ENCODE results near the gene ST3GAL3.

Gene ST3GAL3

DNA sequence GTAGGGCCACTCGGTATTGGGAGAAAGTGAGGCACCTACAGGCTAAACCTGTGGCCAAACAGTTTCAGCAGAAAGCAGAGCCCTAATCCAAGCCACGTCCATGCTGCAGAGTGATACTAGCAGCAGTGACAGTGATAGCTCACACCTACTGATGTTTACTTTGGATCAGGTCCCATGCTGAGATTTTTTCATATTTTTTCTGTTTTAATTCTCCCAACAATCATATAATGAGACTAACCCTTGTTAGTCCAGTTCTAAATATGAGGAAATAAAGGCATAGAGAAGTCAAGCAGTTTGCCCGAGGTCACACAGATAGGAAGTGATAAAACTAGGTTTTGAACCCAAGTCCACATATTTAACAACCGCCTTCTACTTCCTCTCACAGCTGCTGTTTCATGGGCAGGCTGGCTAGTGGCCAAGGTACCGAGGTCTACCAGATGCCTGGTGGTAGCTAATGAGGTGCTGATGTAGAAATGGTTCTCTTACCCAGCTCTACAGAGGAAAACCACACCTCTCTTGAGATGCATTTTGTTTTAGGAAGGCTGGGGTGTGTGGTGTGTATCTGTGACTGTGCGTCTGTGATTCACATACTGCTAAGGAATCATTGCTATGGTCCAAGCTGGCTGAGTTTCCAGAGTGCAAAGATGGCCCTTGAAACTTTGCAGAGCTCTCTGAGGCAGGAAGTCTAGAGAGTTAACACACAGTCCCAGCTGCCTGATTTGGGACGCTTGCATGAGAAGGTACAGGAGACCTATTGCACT lies 146.0 kb downstream of the ST3GAL3 start:
- no peak for DNase-seq

GRCh38 chr1:43854473-43854872 lies 147.1 kb downstream of the ST3GAL3 start:
- DNase-seq: no peak

DNA sequence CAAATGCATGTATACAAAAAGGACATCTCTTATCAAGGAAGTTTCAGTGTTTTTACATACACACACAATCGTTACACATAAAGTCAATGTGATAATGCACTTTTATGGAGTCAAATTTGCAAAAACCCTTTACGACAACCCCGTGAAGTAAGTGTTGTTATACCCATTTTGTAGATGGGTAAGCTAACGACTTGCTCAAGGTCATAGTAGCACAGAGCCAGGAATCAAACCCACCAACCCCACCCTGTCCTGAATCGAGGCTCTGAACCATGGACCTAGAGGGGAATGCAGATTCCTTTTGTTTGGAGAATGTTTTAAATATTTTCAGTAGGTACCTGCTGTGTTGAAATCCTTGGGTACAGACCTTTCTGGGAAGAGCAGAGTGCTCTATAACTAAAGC lies 148.9 kb downstream of the ST3GAL3 start:
- no peak for DNase-seq

GRCh38 chr1:43857163-43857562 lies 149.8 kb downstream of the ST3GAL3 start:
- no peak for DNase-seq

DNA sequence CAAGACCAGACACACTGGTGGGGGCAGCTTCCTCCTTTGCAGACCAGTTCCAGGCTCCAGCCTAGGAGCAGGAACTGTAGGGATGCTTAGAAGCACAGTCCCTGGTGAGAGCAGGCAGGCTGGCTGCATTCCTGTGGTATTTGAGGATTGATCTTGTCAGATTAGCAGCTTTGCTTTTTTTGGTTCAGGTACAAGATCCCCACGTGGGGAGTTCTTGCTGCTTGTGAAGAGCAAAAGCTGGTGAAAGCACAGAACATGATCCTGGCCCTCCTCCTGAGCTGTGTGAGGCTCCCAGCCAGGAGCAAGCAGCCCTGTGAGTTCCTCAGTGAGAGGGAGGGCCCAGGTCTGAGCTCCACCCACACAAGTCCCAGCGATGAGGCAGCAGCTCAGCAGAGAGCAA lies 151.0 kb downstream of the ST3GAL3 start:
- no peak for DNase-seq

- DNase-seq: no peak
These were observed 154.0 kb downstream of the ST3GAL3 start for GRCh38 chr1:43861337-43861736.

GRCh38 chr1:43861988-43862735 lies 154.8 kb downstream of the ST3GAL3 start:
- DNase-seq: no peak

DNA sequence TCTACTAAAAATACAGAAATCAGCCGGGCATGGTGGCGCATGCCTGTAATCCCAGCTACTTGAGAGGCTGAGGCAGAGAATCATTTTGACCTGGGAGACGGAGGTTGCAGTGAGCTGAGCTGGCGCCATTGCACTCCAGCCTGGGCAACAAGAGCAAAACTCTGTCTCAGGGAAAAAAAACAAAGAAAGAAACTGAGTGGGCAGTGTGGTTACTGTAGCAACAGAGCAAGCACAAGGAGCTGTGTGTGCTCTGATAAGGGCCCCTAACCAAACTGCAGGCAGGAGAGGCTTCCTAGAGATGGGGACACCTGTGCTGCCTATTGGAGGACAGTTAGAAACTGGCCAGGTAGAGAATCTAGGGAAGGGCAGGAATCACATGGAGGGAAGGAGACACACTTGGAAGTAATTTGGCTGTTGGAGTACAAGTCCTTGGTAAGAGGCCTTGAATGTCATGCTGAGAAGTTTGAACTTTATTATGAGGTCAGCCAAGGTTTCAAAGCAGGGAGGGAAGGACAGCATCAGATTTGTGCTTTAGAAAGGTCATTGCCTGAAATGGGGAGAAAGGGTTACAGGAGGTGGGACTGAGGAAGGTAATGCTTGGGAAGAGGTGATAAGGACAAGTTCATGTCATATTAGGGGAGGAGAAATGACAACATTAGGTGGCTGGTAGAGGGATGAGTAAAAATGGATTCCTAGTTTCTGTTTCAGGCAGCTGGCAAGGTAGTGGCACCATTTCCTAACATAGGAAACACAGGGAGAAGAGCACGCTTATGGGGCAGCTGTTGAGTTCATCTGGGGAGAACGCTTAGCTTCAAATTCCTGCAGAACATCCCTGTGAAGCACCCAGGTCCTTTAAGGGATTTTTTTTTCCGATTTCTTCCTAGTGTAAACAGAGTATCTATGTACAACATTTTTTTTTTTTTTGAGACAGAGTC lies 157.0 kb downstream of the ST3GAL3 start:
- no peak for DNase-seq

DNA sequence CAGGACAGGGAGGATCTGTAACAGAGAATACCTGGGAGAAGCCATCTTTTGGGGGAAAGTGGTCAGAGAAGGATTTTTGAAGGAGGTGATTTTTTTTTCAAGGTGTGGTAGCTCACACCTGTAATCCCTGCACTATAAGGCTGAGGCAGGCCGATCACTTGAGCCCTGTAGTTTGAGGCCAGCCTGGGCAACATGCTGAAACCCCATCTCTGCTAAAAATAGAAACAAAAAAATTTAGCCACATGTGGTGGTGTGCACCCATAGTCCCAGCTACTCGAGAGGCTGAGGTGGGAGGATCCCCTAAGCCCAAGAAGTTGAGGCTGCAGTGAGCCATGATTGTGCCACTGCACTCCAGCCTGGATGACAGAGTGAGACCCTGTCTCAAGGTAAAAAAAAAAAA lies 158.9 kb downstream of the ST3GAL3 start:
- DNase-seq: no peak

- DNase-seq: no peak
These were observed 160.8 kb downstream of the ST3GAL3 start for GRCh38 chr1:43867976-43868740.

GRCh38 chr1:43868741-43869067 lies 161.4 kb downstream of the ST3GAL3 start:
- no peak for DNase-seq

DNA sequence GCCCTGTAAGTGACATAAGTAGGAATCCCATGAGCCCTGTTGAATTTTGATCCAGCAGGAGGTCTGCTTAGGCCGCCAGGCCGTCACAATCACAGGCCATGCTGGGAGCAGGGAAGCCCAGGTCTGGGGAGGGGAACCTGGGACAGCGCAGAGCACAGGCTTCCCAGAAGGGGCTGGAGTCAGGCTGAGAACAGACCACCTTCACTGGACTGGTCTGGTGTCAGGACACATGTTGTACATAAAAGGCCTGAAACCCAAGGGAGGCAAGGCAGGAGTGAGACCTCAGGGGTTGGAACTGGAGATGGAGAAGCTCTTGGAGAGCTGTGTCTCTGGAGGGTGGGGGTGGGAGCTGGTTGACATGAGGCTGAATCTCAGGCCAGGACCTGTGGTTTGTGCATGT lies 163.0 kb downstream of the ST3GAL3 start:
- DNase-seq: no peak

DNA sequence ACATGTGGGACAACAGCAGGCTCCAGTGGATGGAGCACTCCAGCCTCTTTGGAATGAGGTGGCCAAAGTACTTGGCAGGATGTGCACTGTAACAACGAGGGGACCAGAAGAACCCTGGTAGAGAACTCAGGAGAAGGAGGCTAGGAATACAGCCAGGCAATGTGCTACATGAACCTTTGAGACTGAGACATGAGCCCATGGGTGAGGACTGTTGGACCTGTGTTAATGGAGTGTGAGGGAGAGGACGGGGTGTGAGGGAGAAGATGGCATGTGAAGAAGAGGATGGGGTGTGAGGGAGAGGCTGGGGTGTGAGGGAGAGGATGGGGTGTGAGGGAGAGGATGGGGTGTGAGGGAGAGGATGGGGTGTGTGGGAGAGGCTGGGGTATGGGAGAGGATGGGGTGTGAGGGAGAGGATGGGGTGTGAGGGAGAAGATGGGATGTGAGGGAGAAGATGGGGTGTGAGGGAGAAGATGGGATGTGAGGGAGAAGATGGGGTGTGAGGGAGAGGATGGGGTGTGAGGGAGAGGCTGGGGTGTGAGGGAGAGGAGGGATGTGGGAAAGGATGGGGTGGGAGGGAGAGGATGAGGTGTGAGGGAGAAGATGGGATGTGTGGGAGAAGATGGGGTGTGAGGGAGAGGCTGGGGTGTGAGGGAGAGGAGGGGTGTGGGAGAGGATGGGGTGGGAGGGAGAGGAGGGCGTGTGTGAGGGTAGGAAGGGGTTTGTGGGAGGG lies 164.0 kb downstream of the ST3GAL3 start:
- no peak for DNase-seq

GRCh38 chr1:43872280-43872679 lies 164.9 kb downstream of the ST3GAL3 start:
- no peak for DNase-seq

GRCh38 chr1:43873851-43874250 lies 166.5 kb downstream of the ST3GAL3 start:
- no peak for DNase-seq

DNA sequence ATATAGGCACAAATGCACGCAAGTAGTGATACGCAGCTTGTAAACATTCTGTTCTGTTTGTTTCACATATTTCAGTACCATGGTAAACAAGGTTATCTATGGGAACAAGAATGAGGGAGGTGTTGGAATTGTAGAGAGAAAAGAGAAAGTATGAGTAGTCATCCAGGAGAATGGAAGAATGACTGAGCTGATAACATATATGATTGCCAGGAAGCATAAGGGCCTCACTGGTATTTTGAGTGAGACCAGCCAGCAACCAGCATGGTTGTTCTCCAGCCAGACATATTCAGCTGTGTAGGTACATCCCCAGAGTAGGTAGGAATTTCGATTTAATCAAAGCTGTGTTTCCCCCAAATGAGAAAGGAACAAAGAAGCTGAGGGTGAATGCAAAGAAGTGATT lies 167.4 kb downstream of the ST3GAL3 start:
- DNase-seq: no peak

- no peak for DNase-seq
These were observed 168.0 kb downstream of the ST3GAL3 start for GRCh38 chr1:43875331-43875730.

- no peak for DNase-seq
These were observed 169.8 kb downstream of the ST3GAL3 start for GRCh38 chr1:43877101-43877500.

DNA sequence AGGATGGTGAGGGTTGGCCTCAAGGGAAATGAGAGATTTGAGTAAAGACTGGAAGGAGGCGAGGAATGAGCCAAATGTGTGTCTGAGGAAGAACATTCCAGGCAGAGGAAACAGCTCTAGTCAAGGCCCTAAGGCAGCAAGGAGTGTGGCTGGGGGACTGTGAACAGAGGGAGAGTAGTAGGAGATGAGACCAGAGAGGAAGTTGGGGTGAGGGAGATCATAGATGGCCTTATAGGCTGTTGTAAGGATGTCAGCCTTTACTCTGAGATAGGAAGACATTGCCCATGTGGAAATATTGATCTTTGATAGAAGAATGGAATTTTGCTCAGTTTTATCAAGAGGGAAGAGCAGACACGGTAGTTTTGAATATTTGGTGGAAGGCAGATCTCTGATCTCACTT lies 171.1 kb downstream of the ST3GAL3 start:
- no peak for DNase-seq

DNA sequence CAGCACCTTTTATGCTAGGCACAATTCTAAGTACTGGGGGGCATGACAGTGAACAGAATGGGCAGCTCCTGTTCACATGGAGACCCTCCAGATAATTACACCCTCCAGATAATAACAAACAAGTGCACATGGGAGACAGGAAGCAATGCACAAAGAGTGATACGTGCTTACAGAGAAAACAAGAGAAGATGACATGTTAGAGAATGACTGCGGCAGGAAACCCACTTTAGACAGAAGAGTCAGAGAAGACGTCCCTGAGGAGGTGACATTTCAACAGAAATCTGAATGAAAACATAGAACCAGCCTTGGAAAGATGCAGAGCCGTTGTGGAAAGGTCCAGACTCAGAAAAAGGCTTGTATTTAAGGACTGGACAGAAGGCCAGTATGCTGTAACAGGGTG lies 171.5 kb downstream of the ST3GAL3 start:
- DNase-seq: no peak

DNA sequence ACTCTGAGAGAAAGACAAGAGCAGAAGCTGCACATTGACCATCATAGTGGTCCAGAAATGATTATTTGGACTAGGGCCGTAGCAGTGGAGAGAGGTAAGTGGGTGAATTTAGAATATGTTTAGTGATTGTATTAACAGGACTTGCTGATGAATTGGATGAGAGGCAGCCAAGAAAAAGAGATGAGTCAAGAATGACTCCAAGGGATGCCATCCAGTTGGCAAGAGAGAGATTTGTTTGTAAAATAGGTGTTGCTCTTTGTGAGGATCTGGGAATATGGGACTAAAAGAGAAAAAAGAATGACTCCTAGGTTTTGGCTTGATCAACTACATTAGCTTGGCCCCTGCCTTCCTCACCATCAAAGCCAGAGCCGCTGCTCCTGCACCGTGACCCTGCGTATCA lies 172.1 kb downstream of the ST3GAL3 start:
- no peak for DNase-seq

DNA sequence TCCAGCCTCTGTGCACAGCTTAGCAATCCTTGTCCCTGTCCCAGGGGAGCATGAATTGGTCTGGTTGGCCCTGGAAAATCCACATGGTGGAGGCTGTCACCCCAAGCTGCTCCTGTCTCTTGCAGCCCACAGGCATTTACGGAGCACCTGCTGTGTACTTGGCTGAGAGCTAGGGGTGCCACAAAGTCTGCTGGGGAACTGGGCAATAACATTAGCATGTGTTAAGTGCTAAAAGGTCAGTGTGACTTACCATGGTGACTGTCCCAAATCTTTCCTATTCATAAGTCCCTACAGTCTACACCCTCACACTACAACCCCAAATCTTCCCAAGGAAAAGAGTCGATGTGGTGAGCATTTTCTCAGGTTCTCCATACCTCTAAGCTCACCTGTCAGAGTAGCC lies 172.7 kb downstream of the ST3GAL3 start:
- DNase-seq: no peak

Data from T-helper 9 cell (primary cell).